DMS53 treated with DMSO at 0.1 percent for 48 hours (cell line): ENCODE results near the gene CLGN.

Source experiments
- DNase-seq: peaks from one replicate; lab custom pipeline; 2025; ENCODE audit not compliant: unreplicated experiment; lab: John Stamatoyannopoulos, UW

CLGN gene

GRCh38 chr4:140388015-140388414 lies 39.4 kb downstream of the CLGN start:
- DNase-seq: no peak

- DNase-seq: no peak
Observed at GRCh38 chr4:140382732-140383131, 44.7 kb downstream of the CLGN start.

- DNase-seq: no peak
Observed at GRCh38 chr4:140374130-140374477, 53.3 kb downstream of the CLGN start.

- DNase-seq: peak; percentile 95
Observed at GRCh38 chr4:140373328-140374129, 53.9 kb downstream of the CLGN start, which contains the start of gene SCOC. TSS of gene SCOC (plus strand) at chr4:140373646. CDS start at chr4:140379171, 5,525 bp downstream.

- peak; percentile 30 for DNase-seq
Observed at GRCh38 chr4:140372751-140373327, 54.6 kb downstream of the CLGN start.

GRCh38 chr4:140368686-140369085 lies 58.8 kb downstream of the CLGN start:
- DNase-seq: no peak

- DNase-seq: no peak
Observed at GRCh38 chr4:140367738-140368137, 59.7 kb downstream of the CLGN start.

GRCh38 chr4:140363558-140363957 lies 63.9 kb downstream of the CLGN start:
- no peak for DNase-seq

- DNase-seq: no peak
Observed at GRCh38 chr4:140363051-140363450, 64.4 kb downstream of the CLGN start.

- DNase-seq: no peak
Observed at GRCh38 chr4:140361099-140361498, 66.3 kb downstream of the CLGN start.

- peak; percentile 76 for DNase-seq
Observed at GRCh38 chr4:140359562-140360427, 67.7 kb downstream of the CLGN start.

GRCh38 chr4:140358281-140358680 lies 69.2 kb downstream of the CLGN start:
- no peak for DNase-seq

GRCh38 chr4:140357868-140358267 lies 69.6 kb downstream of the CLGN start:
- no peak for DNase-seq

- DNase-seq: no peak
Observed at GRCh38 chr4:140355288-140355687, 72.2 kb downstream of the CLGN start.

- DNase-seq: no peak
Observed at GRCh38 chr4:140353786-140354185, 73.7 kb downstream of the CLGN start.

GRCh38 chr4:140351093-140352075 lies 76.1 kb downstream of the CLGN start:
- no peak for DNase-seq

GRCh38 chr4:140349816-140350215 lies 77.6 kb downstream of the CLGN start:
- no peak for DNase-seq

- DNase-seq: no peak
Observed at GRCh38 chr4:140346136-140346535, 81.3 kb downstream of the CLGN start.

- peak; percentile 5 for DNase-seq
Observed at GRCh38 chr4:140344621-140345020, 82.8 kb downstream of the CLGN start.

- DNase-seq: no peak
Observed at GRCh38 chr4:140344101-140344500, 83.3 kb downstream of the CLGN start.

GRCh38 chr4:140343303-140343702 lies 84.1 kb downstream of the CLGN start:
- DNase-seq: peak; percentile 85
